ENCODE measurements around the gene ABL2.

Gene ABL2

GRCh38 chr1:179083533-179083932 is 145.9 kb downstream of the ABL2 start:
- Histone ChIP-seq H3K27me3 (ENCODE audit: control insufficient read depth, low read length) (no peaks in the 10 kb centered on the region), H3K9me3 (ENCODE audit: control insufficient read depth, insufficient read depth, low read length) (no peaks in the 10 kb centered on the region), H3K4me3 (ENCODE audit: low read length) (peak overlapping the region; percentile 81), H3K27ac (ENCODE audit: low read depth, low read length) (peak overlapping the region; percentile 83), H3K4me1 (ENCODE audit: control insufficient read depth, low read length) (peaks cover 66% of the 10 kb centered on the region), H3F3A (ENCODE audit: control insufficient read depth, insufficient read depth) (peaks cover 3% of the 10 kb centered on the region), H3K79me2 (ENCODE audit: control insufficient read depth, low read length) (peaks cover 72% of the 10 kb centered on the region), H3K36me3 (ENCODE audit: control insufficient read depth, low read length) (peaks cover 57% of the 10 kb centered on the region), H3K9me2 (replicated peaks; ENCODE audit: control insufficient read depth, low read length) (no peaks in the 10 kb centered on the region), H4K20me1 (ENCODE audit: control insufficient read depth, insufficient read depth, low read depth, low read length) (0 out of 2 replicates have a peak, but pooled peaks cover 10% of the 10 kb centered on the region), H3K4me2 (ENCODE audit: low read length) (peak overlapping the region; percentile 98)
- no peak for TF ChIP-seq EZH2phosphoT487 (IDR thresholded peaks at IDR 0.05; ENCODE audit: borderline replicate concordance, low read length)
- TF ChIP-seq CTCF (IDR thresholded peaks at IDR 0.05; ENCODE audit: low read depth, low read length, poor library complexity, severe bottlenecking): no peak

- Histone ChIP-seq H3K9me3 (ENCODE audit: control insufficient read depth, insufficient read depth, low read length) (no peaks in the 10 kb centered on the region), H3K4me3 (ENCODE audit: low read length) (peak overlapping the region; percentile 81), H3K4me2 (ENCODE audit: low read length) (peak overlapping the region; percentile 98), H3K79me2 (ENCODE audit: control insufficient read depth, low read length) (peaks cover 67% of the 10 kb centered on the region), H3K27ac (ENCODE audit: low read depth, low read length) (peak overlapping the region; percentile 83), H3K36me3 (ENCODE audit: control insufficient read depth, low read length) (peaks cover 52% of the 10 kb centered on the region), H4K20me1 (ENCODE audit: control insufficient read depth, insufficient read depth, low read depth, low read length) (0 out of 2 replicates have a peak, but pooled peaks cover 10% of the 10 kb centered on the region), H3F3A (ENCODE audit: control insufficient read depth, insufficient read depth) (peaks cover 3% of the 10 kb centered on the region), H3K9me2 (replicated peaks; ENCODE audit: control insufficient read depth, low read length) (no peaks in the 10 kb centered on the region), H3K4me1 (ENCODE audit: control insufficient read depth, low read length) (peaks cover 61% of the 10 kb centered on the region), H3K27me3 (ENCODE audit: control insufficient read depth, low read length) (no peaks in the 10 kb centered on the region)
- no peak for TF ChIP-seq CTCF (IDR thresholded peaks at IDR 0.05; ENCODE audit: low read depth, low read length, poor library complexity, severe bottlenecking)
- TF ChIP-seq EZH2phosphoT487 (IDR thresholded peaks at IDR 0.05; ENCODE audit: borderline replicate concordance, low read length): no peak
Measured at GRCh38 chr1:179082999-179083335, 146.5 kb downstream of the ABL2 start.

GRCh38 chr1:179082333-179082998 is 147.0 kb downstream of the ABL2 start:
- peaks cover 62% of the 10 kb centered on the region for H3K79me2 ChIP-seq (ENCODE audit: control insufficient read depth, low read length)
- TF ChIP-seq EZH2phosphoT487 (IDR thresholded peaks at IDR 0.05; ENCODE audit: borderline replicate concordance, low read length) (no peak), CTCF (IDR thresholded peaks at IDR 0.05; ENCODE audit: low read depth, low read length, poor library complexity, severe bottlenecking) (no peak)
- 0 out of 2 replicates have a peak, but pooled peaks cover 7% of the 10 kb centered on the region for H4K20me1 ChIP-seq (ENCODE audit: control insufficient read depth, insufficient read depth, low read depth, low read length)
- peak overlapping the region; percentile 83 for H3K27ac ChIP-seq (ENCODE audit: low read depth, low read length)
- H3K9me2 ChIP-seq (replicated peaks; ENCODE audit: control insufficient read depth, low read length): no peaks in the 10 kb centered on the region
- H3K9me3 ChIP-seq (ENCODE audit: control insufficient read depth, insufficient read depth, low read length): no peaks in the 10 kb centered on the region
- peak overlapping the region; percentile 98 for H3K4me2 ChIP-seq (ENCODE audit: low read length)
- H3K36me3 ChIP-seq (ENCODE audit: control insufficient read depth, low read length): peaks cover 47% of the 10 kb centered on the region
- peaks cover 56% of the 10 kb centered on the region for H3K4me1 ChIP-seq (ENCODE audit: control insufficient read depth, low read length)
- no peaks in the 10 kb centered on the region for H3K27me3 ChIP-seq (ENCODE audit: control insufficient read depth, low read length)
- peaks cover 3% of the 10 kb centered on the region for H3F3A ChIP-seq (ENCODE audit: control insufficient read depth, insufficient read depth)
- H3K4me3 ChIP-seq (ENCODE audit: low read length): peak overlapping the region; percentile 81
